A204.1 (cell line): ENCODE measurements around the gene COQ7.
A peak's percentile ranks its signal among the peaks of the same experiment; 100 is the strongest.

ENCODE experiments used
- FAIRE-seq: peaks from 2 replicates; lab custom pipeline; 2012; peaks lifted over from hg19 to GRCh38; lab: Jason Lieb, UNC

The COQ7 gene

DNA sequence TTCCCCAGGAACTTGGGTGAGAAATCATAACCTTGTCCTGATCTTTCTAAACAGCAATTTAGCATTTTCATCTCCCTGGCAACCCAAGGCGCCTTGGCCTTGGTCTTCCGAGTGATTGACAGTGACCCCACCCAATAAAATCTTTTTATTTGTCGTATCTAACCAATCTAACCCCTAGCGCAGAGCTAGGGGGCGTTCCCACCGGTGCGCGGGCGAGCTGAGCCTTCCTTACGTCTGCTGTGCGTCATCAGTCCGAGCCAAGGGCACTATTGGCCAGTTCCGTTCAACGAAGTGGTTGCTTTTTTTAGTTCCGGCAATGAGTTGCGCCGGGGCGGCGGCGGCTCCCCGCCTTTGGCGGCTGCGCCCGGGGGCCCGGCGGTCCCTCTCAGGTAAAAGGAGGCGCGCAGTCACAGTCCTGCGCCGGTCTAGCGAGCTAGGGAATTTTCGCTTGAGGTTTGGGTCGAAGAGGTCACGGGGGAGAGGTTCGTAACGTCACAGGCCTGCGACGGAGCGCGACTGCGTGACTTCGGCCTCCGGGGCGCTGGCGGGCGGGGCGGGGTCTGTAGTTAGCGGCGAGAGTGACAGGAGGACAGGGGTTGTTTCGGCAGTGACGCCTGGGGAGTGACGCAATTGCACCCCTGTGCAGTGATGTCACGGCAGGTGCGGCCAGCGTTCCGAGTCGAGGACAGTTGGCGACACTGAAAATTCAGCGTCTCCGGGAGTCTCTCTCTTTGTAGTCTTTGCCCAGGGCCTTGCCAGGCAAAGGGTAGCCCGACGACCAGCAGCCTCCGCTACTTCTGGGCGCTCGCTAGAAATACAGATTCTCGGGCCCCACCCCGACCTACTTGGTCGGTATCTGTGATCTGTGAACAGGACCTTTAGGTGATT is at the start of gene COQ7:
TSS of gene COQ7 (plus strand) at position 266 of the 888 bp plus-strand sequence. CDS start at position 317, 51 bp downstream.
- FAIRE-seq: peak; percentile 98

DNA sequence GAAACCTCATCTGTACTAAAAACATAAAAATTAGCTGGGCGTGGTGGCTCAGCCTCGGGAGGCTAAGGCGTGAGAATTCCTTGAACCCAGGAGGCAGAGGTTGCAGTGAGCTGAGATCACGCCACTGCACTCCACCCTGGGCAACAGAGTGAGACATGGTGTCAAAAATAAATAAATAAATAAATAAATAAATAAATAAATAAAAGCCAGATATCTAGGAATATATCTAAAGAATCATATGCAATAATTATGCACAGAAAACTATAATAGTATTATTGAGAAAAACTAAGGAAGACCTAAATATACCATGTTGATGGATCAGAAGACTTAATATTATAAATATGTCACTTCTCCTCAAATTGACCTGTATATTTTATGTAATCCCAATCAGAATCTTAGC is 46.7 kb upstream of the COQ7 start:
- FAIRE-seq: no peak

DNA sequence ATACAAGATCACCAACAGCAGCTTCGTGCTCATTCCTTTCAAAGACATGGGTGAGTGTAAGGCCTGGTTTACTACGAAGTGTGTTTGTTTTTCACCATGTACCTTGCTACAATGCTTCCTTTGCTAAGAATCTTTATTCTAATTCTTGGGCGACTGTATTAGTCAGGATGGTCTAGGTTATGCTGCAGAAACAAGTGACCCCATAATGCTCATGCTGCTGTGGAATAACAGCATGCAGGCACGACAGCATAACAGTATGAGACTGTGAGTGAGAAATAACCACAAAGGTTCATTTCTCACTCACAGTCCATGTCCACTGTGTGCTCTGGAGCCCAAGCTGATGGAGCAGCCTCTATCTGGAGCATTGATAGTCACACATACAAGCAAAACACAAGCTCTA is 45.7 kb upstream of the COQ7 start:
- no peak for FAIRE-seq

DNA sequence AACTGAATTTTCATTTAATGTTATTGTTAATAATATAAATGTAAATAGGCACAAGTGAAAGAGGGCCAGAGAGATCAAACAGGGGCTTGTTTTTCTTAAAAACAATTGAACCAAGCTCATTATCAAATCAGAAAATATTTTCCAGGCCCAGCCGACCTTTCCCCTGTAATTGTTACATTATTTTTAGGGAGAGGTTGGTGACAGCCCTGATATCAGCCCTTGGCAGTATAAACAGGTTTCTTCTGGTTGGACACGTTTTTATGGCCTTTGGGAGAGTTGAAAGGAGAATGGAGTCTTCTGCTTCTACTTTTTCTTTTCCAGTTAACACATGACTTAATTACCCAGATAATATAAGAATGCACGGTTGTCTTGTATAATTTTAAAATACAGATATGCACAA is 40.0 kb upstream of the COQ7 start:
- FAIRE-seq: no peak

DNA sequence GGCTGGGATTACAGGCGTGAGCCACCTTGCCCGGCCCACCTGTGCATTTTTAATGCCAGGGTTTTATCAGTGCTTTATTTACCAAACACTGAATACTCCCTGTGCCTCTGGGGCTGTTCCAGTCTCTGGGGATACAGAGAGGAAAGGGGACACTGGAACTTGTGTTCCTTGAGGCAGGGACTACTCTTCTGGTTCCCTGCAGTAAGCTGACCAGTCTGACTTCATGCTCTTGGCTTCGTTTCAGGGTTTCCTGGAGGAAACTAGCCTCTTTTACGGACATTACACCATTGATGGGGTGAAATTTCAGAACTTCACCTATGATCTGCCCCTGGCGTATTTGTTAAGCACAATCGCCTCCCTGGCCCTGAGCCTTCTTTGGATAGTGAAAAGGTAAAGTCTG is 37.4 kb upstream of the COQ7 start:
- FAIRE-seq: no peak

DNA sequence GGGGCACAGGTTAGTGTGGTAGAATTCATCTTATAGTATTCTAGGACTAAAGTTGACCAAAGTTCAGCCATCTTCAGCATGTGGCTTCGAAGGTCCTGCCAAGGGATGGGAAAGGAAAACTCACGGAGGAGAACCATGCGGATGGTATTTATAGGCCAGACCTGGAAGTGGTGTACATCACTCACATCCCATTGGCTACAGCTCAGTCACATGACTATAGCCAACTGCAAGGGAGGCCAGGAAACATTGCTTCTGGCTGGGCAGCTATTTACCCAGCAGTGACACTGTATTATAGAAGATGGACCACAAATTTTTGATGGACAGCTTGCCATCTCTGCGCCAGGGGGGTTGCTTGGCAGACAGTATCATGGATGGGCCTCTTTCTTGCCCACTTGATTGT is 35.7 kb upstream of the COQ7 start:
- no peak for FAIRE-seq

DNA sequence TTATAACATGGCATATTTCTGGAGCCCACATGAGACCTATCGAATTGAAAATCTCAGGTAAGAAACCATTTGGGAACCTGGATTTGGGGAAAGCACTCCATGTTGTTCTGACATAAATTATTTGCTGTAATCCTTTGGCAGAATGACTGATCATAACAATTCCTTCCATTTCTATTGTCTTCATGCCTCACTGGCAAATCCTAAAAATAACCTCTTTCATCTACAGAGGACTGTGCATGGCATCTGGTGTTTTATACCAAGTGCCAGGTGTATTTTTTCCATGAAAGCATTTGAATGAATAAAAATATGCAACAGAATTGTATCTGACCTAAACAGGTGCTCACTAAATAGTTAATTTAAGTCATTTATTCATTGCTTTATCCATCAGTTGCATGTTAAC is 33.7 kb upstream of the COQ7 start:
- FAIRE-seq: no peak

DNA sequence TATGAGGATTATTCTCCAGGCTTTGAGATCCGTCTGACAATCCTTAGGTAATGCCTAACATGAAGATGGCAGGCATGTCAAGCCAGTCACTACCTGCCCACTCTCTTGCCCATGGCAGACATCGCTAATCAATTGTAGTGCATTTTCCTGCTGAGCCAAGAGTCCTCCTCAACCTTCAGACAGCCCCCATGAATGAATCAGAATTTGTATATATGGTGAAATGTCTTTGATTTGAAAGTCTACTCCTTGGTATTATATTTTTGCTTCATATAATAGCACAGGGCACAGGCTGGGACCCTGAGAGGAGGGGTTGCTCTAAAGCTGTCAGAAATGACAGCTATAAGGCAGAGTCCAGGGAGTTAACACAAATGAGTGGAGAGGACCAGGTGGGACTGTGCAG is 27.0 kb upstream of the COQ7 start:
- FAIRE-seq: no peak

DNA sequence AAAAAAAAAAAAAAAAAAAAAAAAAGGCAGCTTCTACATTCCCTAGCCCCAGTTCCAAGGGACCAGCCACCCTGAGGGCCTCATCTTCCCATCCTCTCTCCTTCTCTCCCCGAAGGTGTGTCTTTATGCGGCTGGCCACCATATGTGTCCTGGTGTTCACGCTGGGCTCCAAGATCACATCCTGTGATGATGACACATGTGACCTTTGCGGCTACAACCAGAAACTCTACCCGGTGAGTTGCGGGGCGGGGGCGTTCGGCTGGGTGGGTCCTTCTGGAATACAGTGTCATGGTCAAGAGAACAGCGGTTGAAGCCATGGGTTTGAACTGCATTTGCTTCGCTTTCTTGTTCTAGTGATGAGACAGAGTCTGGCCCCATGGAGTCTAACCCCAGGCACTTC is 22.6 kb upstream of the COQ7 start:
- no peak for FAIRE-seq

DNA sequence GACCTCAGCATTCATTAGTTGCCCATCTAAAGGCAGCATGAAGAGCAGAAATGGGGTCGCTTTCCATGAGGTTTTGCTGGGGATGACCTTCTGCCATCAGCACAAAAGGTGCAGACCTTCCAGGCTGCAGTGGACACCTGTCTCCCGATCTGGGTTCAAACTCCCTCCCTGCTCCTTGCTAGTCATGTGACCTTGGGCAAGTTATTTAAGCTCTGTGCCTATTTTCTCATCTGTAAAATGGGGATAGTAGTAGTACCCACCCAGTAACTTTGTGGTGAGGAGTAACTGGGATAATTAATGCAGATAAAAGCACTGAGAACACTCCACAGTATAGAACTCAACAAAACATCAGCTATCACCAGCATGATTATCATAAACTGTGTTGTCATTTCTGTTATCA is 21.4 kb upstream of the COQ7 start:
- FAIRE-seq: no peak

DNA sequence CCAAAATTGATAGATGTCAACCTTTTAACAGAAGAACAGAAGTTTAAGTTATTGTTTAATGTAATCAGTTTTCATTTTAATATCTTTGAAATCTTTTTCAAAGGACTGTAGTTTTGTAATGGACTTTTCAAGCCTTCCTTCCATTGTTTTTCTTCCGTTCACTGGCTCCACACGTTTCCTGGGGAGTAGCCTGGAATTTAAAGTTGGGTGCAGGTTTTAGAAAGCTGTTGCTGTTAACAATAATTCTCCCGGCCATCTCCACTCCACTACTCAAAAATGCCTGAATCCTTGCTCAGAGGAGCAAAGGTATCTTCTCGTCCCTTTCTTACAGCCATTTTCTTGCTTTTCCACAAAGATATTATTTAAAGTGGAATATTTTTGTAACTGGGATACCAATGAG is 4.7 kb upstream of the COQ7 start:
- FAIRE-seq: no peak

DNA sequence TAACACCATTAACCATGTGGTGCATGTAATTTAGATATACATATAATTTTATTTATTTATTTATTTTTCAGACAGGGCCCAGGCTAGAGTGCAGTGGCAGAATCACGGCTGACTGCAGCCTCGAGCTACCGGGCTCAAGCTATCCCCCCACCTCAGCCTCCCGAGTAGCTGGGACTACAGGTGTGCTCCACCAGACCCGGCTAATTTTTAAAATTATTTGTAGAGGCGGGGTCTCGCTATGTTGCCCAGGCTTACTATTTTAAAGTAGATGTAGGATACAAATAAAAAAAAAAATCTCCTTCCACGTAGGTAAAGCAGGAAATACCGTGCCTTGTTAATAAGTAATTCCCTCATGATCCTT is 446 bp upstream of the COQ7 start:
- FAIRE-seq: no peak

DNA sequence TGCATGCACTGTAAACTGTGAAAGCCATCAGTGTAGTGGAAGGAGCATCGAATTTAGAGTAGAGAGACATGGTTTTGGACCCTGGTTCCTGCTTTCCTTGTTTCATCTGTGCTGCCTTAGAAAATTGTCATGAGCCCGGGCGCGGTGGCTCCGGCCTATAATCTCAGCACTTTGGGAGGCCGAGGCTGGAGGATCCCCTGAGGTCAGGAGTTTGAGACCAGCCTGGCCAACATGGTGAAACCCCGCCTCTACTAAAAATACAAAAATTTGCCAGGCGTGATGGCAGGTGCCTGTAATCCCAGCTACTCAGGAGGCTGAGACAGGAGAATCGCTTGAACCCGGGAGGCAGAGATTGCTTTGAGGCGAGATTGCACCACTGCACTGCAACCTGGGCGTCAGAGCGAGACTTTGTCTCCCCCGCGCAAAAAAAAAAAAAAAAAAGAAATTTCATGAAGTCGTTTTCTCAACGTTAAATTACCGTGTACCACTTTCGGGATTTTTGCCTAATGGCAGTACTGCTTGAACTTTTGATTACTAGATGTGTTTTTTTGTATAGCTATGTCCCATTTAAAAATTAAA is 912 bp downstream of the COQ7 start:
- no peak for FAIRE-seq

DNA sequence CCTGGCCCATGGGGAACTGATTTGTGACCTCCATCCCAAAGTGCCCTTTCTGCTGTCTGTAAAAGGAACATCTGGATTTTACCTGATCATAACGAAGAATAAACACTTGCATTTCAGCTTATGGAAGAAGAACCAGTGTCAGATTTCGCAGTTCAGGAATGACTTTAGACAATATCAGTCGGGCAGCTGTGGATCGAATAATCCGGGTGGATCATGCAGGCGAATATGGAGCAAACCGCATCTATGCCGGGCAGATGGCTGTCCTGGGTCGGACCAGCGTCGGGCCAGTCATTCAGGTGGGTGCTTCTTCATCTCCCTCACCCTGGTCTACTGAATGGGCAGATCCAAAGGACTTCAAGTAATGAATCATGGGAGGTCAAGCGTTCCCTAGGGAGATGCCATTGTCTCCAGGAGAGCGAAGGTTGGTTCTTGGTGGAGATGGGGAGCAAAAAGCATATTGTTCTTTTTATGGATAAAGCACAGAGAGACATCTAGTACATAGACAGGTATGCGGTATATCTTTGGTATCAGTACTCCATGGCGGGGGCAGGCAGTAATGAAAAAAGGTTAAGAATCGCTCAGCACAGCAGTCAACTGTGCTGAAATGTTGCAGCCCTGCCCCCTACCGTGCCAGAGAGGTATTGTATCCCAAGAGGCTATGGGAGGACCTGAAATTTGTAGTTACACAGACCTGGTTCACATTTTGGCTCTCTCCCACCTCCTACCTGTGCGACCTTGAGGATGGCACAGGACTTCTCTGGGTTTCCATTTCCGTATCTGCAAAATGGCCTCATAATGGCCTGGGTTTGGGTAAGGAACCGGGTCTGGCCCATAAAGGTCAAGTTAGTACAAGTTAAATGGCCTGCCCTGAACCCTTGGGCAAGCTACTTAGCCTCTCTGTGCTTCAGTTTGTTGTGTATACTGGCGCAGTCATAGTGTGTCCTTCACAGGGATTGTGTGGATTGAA is 4.7 kb downstream of the COQ7 start:
- no peak for FAIRE-seq

DNA sequence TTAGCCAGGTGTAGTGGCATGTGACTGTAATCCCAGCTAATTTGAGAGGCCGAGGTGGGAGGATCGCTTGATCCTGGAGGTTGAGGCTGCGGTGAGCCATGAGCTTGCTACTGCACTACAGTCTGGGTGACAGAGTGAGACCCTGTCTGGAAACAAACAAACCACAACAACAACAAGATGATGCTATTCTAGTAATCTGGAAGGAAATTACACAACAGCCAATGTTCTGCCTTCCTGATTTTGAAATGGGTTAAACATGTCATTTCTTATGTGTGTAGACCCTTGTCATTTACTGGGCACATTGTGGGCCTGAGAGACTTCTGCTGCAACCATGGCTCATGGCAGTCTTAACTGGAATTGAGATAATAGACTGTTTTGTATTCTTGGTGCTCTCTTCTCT is 5.9 kb downstream of the COQ7 start:
- FAIRE-seq: no peak

DNA sequence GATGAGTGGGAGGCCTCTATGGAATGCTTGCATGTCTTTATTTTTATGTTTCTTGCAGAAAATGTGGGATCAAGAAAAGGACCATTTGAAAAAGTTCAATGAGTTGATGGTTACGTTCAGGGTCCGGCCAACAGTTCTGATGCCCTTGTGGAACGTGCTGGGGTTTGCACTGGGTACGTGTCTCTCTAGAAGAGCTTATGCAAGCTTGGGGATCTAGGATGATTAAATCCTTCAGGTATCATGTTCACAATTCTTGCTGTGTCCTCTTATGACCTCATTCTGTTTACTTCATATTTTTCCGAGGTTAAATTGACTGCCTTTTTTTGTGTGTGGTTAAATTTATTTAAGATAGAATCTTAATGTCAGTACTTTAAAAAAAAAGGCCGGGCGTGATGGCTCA is 6.4 kb downstream of the COQ7 start:
- FAIRE-seq: no peak

DNA sequence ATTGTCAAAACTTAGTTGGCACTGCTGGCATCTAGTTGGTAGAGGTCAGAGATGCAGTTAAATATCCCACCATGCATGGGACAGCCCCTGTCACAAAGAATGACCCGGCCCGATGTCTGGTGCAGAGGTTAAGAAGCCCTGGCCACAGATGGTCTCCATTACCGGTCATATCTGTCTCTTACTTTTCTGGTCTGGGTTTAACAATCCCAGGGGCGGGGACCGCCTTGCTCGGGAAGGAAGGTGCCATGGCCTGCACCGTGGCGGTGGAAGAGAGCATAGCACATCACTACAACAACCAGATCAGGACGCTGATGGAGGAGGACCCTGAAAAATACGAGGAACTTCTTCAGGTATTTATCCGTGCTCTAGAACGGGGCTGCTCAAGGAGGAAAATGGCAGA is 8.1 kb downstream of the COQ7 start:
- no peak for FAIRE-seq

DNA sequence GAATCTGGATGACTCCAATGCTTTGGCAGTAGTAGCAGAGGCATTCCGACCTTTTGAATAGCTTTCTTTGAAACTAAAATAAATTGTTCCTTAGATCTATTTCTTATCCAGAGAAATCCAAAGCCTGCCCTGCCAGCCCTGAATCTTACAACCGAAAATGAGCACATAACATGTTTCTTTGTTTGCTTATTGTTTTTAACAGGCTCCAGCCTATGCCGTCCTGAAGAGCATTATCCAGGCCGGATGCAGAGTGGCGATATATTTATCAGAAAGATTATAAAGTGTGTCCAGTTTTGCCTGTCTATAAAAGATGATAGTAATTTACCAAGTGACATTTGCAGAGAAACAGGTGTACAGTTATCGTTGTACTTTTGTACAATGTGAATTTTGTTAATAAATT is 10.5 kb downstream of the COQ7 start:
- FAIRE-seq: no peak

DNA sequence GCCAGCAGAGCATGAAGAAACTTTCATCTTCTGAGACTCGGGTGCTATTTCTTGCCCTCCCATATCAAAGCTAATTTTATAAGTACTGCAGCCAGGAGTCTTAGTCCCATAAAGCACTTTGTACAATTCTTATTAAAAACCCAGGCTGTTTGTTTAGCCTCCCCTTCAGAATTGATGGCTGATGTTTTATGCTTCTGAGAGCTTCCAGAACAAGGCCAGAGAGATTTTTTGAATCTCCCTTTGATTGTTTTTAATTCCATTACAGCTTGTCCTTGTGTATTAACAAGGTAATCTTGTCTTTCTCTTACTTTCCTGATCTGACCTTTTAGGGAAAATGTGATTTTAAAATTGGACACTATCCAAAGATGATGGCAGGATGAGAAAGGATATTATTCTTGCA is 16.3 kb downstream of the COQ7 start:
- FAIRE-seq: no peak

DNA sequence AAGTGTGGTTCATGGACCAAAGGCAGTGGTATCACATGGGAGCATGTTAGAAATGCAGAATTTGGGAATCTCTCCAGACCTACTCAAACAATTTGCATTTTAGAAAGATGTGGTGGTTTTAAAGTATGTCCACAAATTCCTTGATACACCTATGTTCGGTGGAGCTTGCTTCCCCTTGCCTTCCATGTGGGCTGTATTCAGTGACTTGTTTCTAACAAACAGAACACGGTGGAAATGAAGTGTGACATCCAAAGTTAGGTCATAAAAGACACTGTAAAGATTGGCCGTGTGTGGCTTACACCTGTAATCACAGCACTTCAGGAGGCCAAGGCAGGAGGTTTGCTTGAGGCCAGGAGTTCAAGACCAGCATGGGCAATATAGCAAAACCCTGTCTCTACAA is 16.7 kb downstream of the COQ7 start:
- FAIRE-seq: no peak

DNA sequence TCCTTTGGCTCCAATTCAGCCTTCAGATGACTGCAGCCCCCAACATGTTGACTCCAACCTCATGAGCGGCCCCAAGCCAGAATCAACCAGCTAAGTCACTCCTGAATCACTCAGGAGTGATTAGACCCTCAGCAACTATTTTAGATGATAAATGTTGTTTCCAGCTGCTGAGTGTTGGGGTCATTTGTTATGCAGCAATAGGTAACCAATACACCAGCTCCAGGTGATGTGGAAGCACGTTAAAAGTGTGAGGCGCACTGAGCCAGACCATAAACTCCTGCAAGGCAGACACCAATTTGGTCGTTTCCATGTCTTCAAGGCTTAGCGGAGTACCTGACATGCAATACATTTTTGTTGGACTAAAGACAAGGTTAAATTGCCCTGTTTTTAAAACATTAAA is 17.5 kb downstream of the COQ7 start:
- no peak for FAIRE-seq

DNA sequence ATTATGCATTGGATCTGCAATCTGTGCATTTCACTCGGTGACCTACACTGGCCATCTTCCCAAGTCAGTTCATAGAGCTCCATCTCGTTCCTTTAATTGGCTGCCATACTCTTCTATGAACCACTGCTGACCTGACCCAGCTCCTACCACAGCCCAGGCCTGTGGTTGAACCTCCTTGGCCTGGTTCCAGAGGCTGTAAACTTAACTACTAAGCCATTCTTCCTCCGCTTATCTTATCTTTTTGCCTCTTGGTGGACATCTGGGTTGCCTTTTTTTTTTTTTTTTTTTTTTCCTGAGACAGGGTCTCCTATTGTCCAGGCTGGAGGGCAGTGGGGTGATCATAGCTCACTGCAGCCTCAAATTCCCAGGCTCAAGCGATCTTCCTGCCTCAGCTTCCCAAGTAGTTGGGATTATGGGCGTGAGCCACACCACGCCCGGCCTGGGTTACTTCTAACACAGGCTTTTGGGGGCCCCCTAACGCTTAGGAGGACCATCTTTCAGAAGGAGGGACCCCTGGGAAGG is 18.3 kb downstream of the COQ7 start:
- no peak for FAIRE-seq
